Hematopoietic multipotent progenitor cell treated with erythropoietin and hydrocortisone succinate and interleukin-3 and kit ligand, for 15 days (in vitro differentiated cells): ENCODE results near the gene TOM1L2.
"Not testable (repeated sequence)": the region's sequence is repeated elsewhere in the genome, so short reads cannot be mapped to it uniquely, and the experiment has no call there.

ENCODE experiments used
- DNase-seq: peaks from one replicate; pipeline ENCODE4 v3.0.0-alpha.2; 2015; ENCODE audit warnings: low spot score

The TOM1L2 gene

GRCh38 chr17:17818088-17818526, 154.1 kb downstream of the TOM1L2 start:
- peak; percentile 34 for DNase-seq

DNA sequence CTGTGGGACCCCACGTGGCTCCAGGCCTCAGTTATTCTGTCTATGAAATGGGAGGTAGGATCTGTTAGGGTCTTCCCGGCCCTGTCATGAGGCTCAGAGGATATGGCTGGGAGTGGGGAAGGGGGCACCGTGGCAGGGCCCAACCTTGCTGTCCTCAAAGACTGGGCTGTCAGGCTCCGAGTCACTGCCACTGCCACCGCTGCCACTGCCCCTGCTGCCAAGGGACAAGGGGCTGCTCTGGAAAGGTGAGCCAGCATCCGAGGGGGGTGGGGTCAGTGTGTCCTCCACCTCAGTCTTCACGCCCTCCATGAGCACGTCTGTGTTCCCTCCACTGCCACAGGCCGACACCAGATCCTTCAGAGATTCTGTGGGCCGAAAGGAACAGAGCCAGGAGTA, 154.7 kb downstream of the TOM1L2 start:
- no peak for DNase-seq

DNA sequence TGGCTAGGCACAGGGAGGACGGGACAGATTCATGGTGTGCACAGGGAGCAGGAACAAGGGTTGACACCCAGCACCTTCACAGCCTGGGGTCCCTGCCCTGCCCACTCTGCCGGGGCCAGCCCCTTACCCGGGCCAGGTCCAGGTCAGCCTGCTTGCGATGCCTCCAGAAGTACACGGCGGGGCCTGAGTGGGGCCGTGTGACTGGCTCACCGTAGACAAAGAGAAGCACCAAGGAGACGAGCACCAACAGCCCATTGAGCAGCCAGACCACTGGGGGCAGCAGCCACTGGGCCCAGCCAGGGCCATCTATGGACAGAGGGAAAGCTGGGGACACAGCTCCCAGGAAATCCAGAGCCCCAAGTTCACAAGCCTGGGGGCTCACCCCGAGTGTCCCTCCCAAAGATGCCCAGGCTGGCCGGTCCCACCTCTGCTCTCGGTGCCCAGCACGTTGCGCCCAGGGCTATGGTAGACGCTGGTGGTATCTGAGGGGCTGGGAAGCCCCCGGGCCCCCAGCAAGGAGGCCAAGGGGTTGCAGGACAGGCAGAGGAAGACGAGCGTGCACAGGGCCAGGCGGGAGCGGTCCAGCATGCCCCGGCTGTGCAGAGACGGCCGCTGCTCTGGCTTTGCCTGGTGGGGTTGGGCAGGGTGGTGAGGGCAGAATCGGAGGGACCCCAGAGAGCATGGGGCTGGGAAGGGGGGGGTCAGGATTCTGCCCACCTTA, 155.2 kb downstream of the TOM1L2 start:
- no peak for DNase-seq

DNA sequence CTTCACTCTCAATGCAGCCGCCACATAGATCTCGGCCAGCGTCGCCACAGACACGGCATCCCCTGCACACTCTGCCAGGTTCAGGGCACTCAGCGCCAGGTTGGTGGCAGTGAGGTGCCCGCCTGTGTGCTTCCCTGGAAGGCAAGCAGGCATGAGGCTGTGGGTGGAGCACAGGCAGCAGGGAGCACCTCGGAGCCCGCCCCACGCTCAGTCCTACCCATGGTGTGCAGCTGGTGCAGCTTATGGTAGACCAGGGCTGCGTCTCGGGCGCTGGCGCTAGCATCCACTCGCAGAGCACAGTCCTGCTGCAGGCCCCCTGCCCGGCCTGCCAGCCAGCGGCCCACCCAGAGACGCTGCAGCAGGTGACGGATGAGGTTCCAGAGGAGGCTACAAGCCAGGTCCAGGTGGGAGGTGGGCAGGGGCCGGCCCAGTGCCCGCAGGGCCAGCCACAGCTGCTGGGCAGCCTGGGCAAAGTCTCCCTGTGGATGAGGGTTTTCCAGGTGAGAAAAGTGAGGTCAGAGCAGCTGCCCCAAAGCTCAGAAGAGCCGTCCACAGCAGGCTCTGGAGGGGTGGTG, 155.9 kb downstream of the TOM1L2 start:
- DNase-seq: no peak

GRCh38 chr17:17815436-17816200, 156.6 kb downstream of the TOM1L2 start:
- no peak for DNase-seq

- no peak for DNase-seq
Observed at GRCh38 chr17:17815062-17815406, 157.2 kb downstream of the TOM1L2 start.

DNA sequence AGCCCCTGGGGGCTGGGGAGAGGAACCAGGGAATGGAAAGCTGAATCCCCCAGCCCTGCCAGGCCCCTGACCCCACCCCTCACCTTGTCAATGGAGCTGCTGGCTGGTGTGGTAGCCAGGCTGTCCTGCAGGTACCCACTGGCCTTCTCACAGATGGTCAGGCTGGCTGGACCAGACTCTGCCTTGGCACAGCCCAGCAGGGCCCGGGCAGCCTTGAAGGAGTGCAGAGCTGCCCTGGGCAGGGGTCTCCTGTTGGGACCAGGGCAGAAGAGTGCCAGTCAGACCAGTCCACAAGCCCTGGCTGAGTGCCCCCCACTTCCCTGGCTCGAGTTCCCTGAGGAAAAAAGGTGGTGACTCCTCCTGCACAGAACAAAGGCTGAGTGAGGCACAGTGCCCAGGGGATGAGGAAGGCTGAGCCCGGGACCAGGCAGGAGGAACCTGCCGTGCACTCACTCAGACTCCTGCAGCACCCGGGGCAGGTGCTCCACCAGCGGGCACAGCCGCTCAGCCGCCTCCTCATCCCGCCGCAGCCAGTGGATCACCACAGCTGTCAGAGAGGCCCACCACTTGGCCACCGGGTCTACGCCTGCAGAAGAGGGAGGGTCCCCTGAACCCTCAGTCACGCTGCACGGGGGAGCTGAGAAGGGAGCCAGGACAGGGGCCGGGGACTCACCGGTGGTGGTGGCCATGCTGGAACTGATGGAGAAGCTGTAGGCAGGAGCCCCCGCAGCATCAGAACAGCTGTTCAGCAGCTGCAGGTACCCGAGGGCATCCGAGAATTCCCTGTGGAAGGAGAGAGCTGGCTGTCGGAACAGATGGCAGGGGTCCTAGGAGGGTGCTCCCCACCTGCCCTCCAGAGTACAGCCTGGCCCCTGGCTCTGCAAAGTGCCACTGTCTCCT, 157.8 kb downstream of the TOM1L2 start:
- no peak for DNase-seq

GRCh38 chr17:17813725-17814095, 158.5 kb downstream of the TOM1L2 start:
- DNase-seq: no peak

- DNase-seq: no peak
Observed at GRCh38 chr17:17813055-17813724, 159.0 kb downstream of the TOM1L2 start.

- peak; percentile 70 for DNase-seq
Observed at GRCh38 chr17:17812211-17813054, 159.8 kb downstream of the TOM1L2 start.

- DNase-seq: no peak
Observed at GRCh38 chr17:17811381-17812210, 160.6 kb downstream of the TOM1L2 start.

GRCh38 chr17:17810895-17811248, 161.3 kb downstream of the TOM1L2 start:
- no peak for DNase-seq

- DNase-seq: no peak
Observed at GRCh38 chr17:17810084-17810894, 161.9 kb downstream of the TOM1L2 start.

GRCh38 chr17:17809531-17810083, 162.6 kb downstream of the TOM1L2 start:
- no peak for DNase-seq

- no peak for DNase-seq
Observed at GRCh38 chr17:17808706-17809432, 163.3 kb downstream of the TOM1L2 start.

GRCh38 chr17:17808200-17808599, 164.0 kb downstream of the TOM1L2 start:
- not testable (repeated sequence) for DNase-seq

DNA sequence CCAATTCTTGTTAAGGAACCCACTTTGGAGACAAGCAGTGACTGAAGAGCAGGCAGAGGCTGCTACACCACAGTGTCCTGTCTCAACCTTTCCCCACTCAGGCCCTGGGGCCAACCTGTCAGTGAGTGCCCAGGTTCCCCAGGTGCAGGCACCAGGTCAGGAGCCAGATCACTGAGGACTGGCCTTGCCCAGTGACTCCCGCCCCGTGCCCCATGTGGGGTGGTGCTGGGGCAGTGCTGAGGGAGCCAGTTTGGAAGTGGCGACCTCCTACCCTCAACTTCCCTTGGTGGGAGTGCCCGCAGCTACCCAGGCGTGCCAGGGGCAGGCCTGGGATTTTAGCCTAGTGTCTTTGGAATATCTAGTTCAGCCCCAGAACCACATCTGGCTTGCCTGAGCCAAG, 164.8 kb downstream of the TOM1L2 start:
- DNase-seq: no peak
